Mucosa of stomach (tissue), 1 donor: ENCODE results near the gene SOD3.

Experiments used
- H3K27me3 ChIP-seq: one replicate; pipeline ENCODE4 v1.7.0; 2013; ENCODE audit warnings: mild to moderate bottlenecking, low read length; ENCODE audit not compliant: control insufficient read depth, insufficient read depth
- H3K36me3 ChIP-seq: one replicate; pipeline ENCODE4 v1.7.0; 2013; ENCODE audit warnings: low read length; ENCODE audit not compliant: control insufficient read depth, insufficient read depth
- H3K4me1 ChIP-seq: one replicate; pipeline ENCODE4 v1.7.0; 2013; ENCODE audit warnings: mild to moderate bottlenecking, low read length; ENCODE audit not compliant: control insufficient read depth, insufficient read depth
- H3K4me3 ChIP-seq: one replicate; pipeline ENCODE4 v1.7.0; 2013; ENCODE audit warnings: low read length
- H3K9ac ChIP-seq: one replicate; pipeline ENCODE4 v1.7.0; 2013; ENCODE audit warnings: mild to moderate bottlenecking, low read length, moderate library complexity
- H3K9me3 ChIP-seq: one replicate; pipeline ENCODE4 v1.7.0; 2013; ENCODE audit warnings: mild to moderate bottlenecking, low read length, moderate library complexity; ENCODE audit not compliant: control insufficient read depth
- donor health status: Pancreatic carcinoma.

SOD3 gene

DNA sequence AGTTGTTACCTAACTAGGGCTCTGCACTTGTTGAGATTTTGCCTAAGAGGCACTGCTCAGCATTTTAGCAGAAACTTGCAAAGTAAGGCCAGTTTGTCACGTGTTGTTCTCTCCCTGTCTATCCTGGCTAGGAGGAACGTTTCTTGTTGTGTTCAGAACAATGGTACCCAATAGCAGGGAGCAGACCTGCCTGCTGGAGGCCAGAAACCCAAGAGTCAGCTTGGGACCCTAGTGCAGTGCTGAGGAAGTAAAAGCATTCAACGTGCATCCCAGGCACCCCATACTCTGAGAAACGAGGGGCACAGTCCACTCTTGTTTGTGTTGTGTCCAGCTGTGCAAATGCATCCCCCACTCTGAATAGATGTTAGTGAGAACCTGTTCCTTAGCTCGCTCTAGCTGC is 42.4 kb downstream of the SOD3 start:
- Histone ChIP-seq H3K9me3 (no peaks in the 10 kb centered on the region), H3K36me3 (no peaks in the 10 kb centered on the region), H3K4me3 (no peak overlapping the region), H3K9ac (no peak overlapping the region), H3K27me3 (no peaks in the 10 kb centered on the region), H3K4me1 (peaks cover 10% of the 10 kb centered on the region)

DNA sequence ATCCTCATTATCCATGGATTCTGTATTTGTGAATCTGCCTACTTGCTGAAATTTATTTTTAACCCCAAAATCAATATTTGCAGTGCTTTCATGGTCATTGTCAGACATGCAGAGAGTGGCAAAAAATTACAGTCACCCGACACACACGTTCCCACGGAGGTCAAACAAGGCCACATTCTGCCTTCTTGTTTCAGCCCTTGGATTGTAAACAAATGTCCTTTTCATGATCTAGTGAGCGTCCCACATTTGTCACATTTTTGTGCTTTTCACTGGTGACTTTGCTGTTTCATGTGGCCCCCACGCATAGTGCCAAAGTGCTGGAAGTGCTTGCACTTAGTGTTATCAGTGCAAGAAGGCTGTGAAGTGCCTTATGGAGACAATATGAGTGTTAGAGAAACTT is 45.0 kb downstream of the SOD3 start:
- Histone ChIP-seq H3K4me3 (no peak overlapping the region), H3K9ac (no peak overlapping the region), H3K27me3 (no peaks in the 10 kb centered on the region), H3K4me1 (peaks cover 10% of the 10 kb centered on the region), H3K9me3 (no peaks in the 10 kb centered on the region), H3K36me3 (no peaks in the 10 kb centered on the region)

DNA sequence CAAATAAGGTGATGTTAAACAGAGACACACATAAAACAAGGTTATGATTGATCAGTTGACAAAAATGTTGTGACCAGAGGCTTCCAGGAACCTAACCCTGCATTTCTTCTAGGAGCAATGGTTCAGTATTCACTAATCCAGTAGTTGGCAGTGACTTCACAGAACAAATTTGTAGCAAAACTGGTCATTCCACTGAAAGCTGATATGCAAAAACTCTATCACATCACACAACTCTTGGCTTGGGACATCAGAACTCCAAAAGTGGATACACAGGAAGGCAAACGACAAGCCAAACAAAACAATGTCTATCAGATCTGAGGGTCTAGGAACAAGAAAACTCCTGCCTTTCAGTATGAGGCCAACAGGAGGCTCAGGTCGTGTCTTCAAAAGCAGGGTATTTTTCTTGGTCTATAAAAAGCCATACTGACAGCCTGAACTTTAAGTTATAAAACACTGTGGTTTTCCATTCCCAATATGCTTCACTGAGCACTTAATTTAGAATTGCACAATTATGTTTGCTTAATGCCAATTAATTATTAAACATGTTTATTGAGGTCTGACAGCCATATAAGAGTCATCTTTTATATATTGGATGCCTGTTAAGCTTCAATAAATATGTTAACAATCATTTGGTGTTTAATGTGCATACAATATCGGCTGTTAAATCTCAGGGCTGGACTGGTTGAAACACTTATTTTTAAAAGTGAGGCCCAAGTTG is 45.6 kb downstream of the SOD3 start:
- Histone ChIP-seq H3K27me3 (no peaks in the 10 kb centered on the region), H3K4me3 (no peak overlapping the region), H3K36me3 (no peaks in the 10 kb centered on the region), H3K9me3 (no peaks in the 10 kb centered on the region), H3K4me1 (peaks cover 10% of the 10 kb centered on the region), H3K9ac (no peak overlapping the region)

DNA sequence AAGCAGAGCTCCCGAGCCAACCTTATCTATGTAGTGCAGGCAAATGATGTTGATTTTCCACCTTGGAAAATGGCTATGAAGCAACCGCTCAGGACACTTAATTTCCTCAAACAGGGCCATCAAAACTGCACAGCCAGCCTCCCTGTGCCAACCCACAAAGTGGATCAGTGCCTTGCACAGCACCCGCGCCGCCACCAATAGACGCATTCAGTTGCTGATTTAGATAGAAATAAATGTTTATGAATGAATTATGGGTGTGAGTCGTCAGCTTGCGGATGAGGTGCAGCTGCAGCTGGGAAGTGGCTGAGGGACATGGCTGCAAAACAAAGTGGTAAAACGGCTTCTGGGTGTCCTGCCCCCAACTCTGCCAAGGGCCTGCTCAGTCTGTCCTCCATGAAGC is 47.0 kb downstream of the SOD3 start:
- H3K36me3 ChIP-seq = no peaks in the 10 kb centered on the region
- H3K4me3 ChIP-seq = no peak overlapping the region
- H3K9me3 ChIP-seq = no peaks in the 10 kb centered on the region
- no peaks in the 10 kb centered on the region for H3K27me3 ChIP-seq
- H3K9ac ChIP-seq = no peak overlapping the region
- H3K4me1 ChIP-seq = peaks cover 10% of the 10 kb centered on the region

DNA sequence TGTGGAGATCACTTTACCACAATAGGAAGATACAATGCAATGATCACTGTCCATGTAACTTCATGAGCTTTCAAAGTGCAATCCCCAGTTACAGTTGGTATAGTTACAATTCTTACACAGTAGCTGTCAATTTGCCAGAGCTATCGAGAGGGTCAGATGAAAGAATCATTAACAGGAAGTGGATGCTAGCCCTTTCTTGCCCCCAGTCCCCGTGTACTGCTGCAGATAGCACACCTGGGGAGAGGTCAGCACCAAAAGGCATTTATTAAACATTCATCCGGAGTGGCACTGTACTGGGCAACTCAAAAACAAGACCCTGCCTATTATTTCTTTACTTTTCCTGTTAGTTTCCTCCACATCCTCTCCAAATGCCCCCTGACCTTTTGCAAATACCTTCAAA is 47.7 kb downstream of the SOD3 start:
- H3K4me3 ChIP-seq = no peak overlapping the region
- H3K9ac ChIP-seq = no peak overlapping the region
- H3K9me3 ChIP-seq = no peaks in the 10 kb centered on the region
- H3K27me3 ChIP-seq = no peaks in the 10 kb centered on the region
- no peaks in the 10 kb centered on the region for H3K36me3 ChIP-seq
- peaks cover 10% of the 10 kb centered on the region for H3K4me1 ChIP-seq

DNA sequence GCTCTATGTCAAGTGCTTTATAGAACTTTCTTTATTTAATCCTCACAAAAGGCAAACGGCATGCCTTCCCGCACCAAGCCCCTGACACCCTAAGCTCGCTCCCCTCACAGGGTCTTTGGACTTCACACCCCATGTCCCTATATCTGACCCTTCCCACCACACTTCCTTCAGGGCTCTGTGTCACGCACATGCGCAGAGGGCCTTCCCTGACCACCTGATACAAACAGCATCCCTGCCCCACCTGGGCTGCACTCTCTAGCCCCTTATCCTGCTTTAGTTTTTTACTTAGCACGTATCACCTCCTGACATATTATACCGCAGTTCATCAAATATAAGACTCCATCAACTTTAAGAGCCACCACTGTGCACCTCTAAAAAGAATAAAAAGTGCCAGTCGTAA is 49.8 kb downstream of the SOD3 start:
- Histone ChIP-seq H3K9me3 (no peaks in the 10 kb centered on the region), H3K4me1 (peaks cover 10% of the 10 kb centered on the region), H3K9ac (no peak overlapping the region), H3K36me3 (no peaks in the 10 kb centered on the region), H3K27me3 (no peaks in the 10 kb centered on the region), H3K4me3 (no peak overlapping the region)

DNA sequence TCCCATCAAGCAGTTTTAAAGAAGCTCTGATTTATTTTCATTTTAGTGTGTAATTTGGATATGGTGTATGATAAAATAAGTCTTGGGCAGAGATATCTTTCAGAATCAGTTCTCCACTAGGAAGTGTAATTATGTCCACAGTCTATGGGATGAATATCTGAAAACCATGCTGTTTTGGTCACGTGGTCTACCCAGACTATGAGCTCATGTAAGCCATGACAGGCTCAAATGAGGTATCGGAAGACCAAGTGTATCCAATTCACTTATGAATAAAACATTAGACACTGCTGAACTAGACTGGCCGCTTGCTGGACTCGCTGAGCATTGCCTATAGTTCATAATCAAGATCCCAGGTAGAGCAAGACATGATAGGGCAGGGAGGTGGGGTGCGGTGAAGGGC is 50.5 kb downstream of the SOD3 start:
- Histone ChIP-seq H3K27me3 (no peaks in the 10 kb centered on the region), H3K36me3 (no peaks in the 10 kb centered on the region), H3K9ac (no peak overlapping the region), H3K4me1 (peaks cover 9% of the 10 kb centered on the region), H3K4me3 (no peak overlapping the region), H3K9me3 (no peaks in the 10 kb centered on the region)

DNA sequence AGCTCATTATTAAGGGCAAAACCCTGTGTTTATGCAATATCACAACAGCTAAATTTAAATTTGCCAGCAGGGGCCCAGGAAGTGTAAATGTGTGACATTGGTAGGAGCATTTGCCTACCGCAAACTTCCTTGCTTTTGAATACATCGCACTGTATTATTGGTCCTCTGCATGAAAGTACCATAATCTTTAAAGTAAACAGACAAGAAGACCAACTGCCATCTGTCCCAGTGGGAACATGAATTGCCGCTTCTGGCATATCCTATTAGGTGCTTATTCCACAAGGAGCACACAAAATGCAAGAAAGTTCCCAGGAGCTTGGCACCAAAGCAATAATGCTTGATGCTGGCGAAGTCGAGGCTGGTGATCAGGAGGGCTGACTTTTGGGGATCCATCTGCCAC is 51.3 kb downstream of the SOD3 start:
- H3K4me3 ChIP-seq = no peak overlapping the region
- no peak overlapping the region for H3K9ac ChIP-seq
- no peaks in the 10 kb centered on the region for H3K36me3 ChIP-seq
- H3K9me3 ChIP-seq = no peaks in the 10 kb centered on the region
- H3K27me3 ChIP-seq = no peaks in the 10 kb centered on the region
- H3K4me1 ChIP-seq = peaks cover under 1% of the 10 kb centered on the region

DNA sequence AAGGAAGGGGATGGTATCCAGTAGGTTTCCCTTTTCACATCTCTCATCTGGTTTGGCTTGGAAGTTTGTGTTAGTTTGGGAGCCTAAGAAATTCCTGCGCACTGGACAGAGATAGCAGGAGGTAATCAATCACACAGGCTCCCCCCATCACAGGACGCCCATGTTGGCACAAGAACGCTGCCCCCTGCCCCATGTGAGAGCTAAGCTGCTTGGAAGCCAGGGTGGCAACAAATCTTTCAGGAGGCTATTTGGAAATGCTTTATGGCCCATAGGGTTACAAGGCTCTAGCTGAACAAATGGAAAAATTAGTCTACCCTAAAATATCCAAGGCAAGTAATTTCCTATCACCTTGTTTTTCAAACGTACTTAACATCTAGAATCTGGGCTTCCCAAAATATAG is 54.0 kb downstream of the SOD3 start:
- Histone ChIP-seq H3K9me3 (no peaks in the 10 kb centered on the region), H3K9ac (no peak overlapping the region), H3K4me3 (no peak overlapping the region), H3K4me1 (no peaks in the 10 kb centered on the region), H3K27me3 (no peaks in the 10 kb centered on the region), H3K36me3 (no peaks in the 10 kb centered on the region)

DNA sequence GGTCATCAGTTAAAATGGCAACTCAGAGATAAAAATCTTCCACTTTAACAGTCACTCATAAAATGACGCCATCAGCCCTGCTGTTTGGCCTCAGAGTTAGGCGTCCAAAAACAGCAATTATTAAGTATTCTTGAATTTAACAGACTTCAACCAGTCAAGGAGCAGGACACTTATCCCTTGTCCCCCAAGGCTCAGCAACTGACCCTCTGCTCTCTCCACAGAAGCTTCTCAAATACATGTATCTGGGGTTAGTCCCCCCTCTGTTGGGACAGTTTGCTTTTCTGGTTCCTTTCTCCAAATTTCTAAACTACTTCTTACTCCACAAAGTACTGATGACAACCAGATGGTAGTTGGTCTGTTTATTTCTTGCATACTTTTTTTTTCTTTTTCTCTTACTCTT is 54.4 kb downstream of the SOD3 start:
- Histone ChIP-seq H3K36me3 (no peaks in the 10 kb centered on the region), H3K4me3 (no peak overlapping the region), H3K9ac (no peak overlapping the region), H3K27me3 (no peaks in the 10 kb centered on the region), H3K9me3 (no peaks in the 10 kb centered on the region), H3K4me1 (no peaks in the 10 kb centered on the region)
